ENCODE data around the gene SYNGR1.

SYNGR1 gene

GRCh38 chr22:39427751-39428596, 78.2 kb downstream of the SYNGR1 start:
- H3K18ac ChIP-seq (ENCODE audit: low read length), result peak overlapping the region; percentile 57
- DNase-seq, result no peak
- peaks cover 5% of the 10 kb centered on the region for H3K79me2 ChIP-seq (ENCODE audit: control insufficient read depth, insufficient read depth, low read length, poor library complexity)
- peak overlapping the region; percentile 89 for H2BK12ac ChIP-seq (ENCODE audit: low read length)
- H3K9me3 ChIP-seq (ENCODE audit: insufficient read depth, low read depth, low read length), result no peaks in the 10 kb centered on the region
- H2BK120ac ChIP-seq (ENCODE audit: insufficient read depth, low read length, poor library complexity), result peak overlapping the region; percentile 73
- no peak overlapping the region for H3K4me3 ChIP-seq (ENCODE audit: low read depth, low read length)
- no CpG with 5 or more reads among the region's 13 CpGs for WGBS (ENCODE audit: extremely low coverage, insufficient coverage, insufficient read length)
- H3K9ac ChIP-seq (ENCODE audit: low read length), result no peak overlapping the region
- H2AK5ac ChIP-seq (ENCODE audit: low read length), result peak overlapping the region; percentile 96
- H3K4ac ChIP-seq (ENCODE audit: low read depth, low read length), result peak overlapping the region; percentile 61
- no peaks in the 10 kb centered on the region for H3K27me3 ChIP-seq (ENCODE audit: insufficient read depth, low read length)
- H4K8ac ChIP-seq (ENCODE audit: low read depth, low read length), result peak overlapping the region; percentile 50
- H3K36me3 ChIP-seq (ENCODE audit: control insufficient read depth in 1 of 2, insufficient read depth in 2 of 2, low read length in 2 of 2), result peaks cover 21 to 26% of the 10 kb centered on the region in 2 experiments
- peak overlapping the region; percentile 71 for H3K27ac ChIP-seq (ENCODE audit: low read depth, low read length)
- peaks cover 14 to 16% of the 10 kb centered on the region in 2 experiments for H3K4me1 ChIP-seq (ENCODE audit: control insufficient read depth in 1 of 2, insufficient read depth in 2 of 2, low read length in 2 of 2)
- no peak overlapping the region for H3K23ac ChIP-seq (ENCODE audit: low read length)
- peak overlapping the region; percentile 23 for H4K12ac ChIP-seq (ENCODE audit: low read depth, low read length)
- peak overlapping the region; percentile 80 for H4K91ac ChIP-seq (ENCODE audit: low read depth, low read length)
- H2BK5ac ChIP-seq (ENCODE audit: low read depth, low read length, poor library complexity), result peak overlapping the region; percentile 71
- peak overlapping the region; percentile 23 for H3K4me2 ChIP-seq (ENCODE audit: low read length)
- H3K79me1 ChIP-seq (ENCODE audit: low read length), result peaks cover 13% of the 10 kb centered on the region
- peak overlapping the region; percentile 43 for H2AFZ ChIP-seq (ENCODE audit: insufficient read depth, low read length, poor library complexity)
- peak overlapping the region; percentile 67 for H3K14ac ChIP-seq (ENCODE audit: low read length)

GRCh38 chr22:39428597-39429071, 78.8 kb downstream of the SYNGR1 start:
- Histone ChIP-seq H4K8ac (ENCODE audit: low read depth, low read length) (peak overlapping the region; percentile 76), H3K18ac (ENCODE audit: low read length) (peak overlapping the region; percentile 90), H3K79me2 (ENCODE audit: control insufficient read depth, insufficient read depth, low read length, poor library complexity) (peaks cover 5% of the 10 kb centered on the region), H3K4ac (ENCODE audit: low read depth, low read length) (peak overlapping the region; percentile 57), H4K91ac (ENCODE audit: low read depth, low read length) (peak overlapping the region; percentile 81), H3K4me2 (ENCODE audit: low read length) (peak overlapping the region; percentile 23), H3K4me3 (ENCODE audit: low read depth, low read length) (no peak overlapping the region), H3K9ac (ENCODE audit: low read length) (no peak overlapping the region), H3K27me3 (ENCODE audit: insufficient read depth, low read length) (no peaks in the 10 kb centered on the region), H4K12ac (ENCODE audit: low read depth, low read length) (peak overlapping the region; percentile 6), H3K14ac (ENCODE audit: low read length) (peak overlapping the region; percentile 96), H2BK120ac (ENCODE audit: insufficient read depth, low read length, poor library complexity) (peak overlapping the region; percentile 77), H3K9me3 (ENCODE audit: insufficient read depth, low read depth, low read length) (no peaks in the 10 kb centered on the region), H3K79me1 (ENCODE audit: low read length) (peaks cover 13% of the 10 kb centered on the region), H3K36me3 (ENCODE audit: control insufficient read depth in 1 of 2, insufficient read depth in 2 of 2, low read length in 2 of 2) (peaks cover 22 to 26% of the 10 kb centered on the region in 2 experiments), H3K27ac (ENCODE audit: low read depth, low read length) (peak overlapping the region; percentile 20), H2BK5ac (ENCODE audit: low read depth, low read length, poor library complexity) (peak overlapping the region; percentile 70), H2AK5ac (ENCODE audit: low read length) (peak overlapping the region; percentile 98), H2BK12ac (ENCODE audit: low read length) (peak overlapping the region; percentile 87), H2AFZ (ENCODE audit: insufficient read depth, low read length, poor library complexity) (peak overlapping the region; percentile 37), H3K4me1 (ENCODE audit: control insufficient read depth in 1 of 2, insufficient read depth in 2 of 2, low read length in 2 of 2) (peaks cover 14 to 16% of the 10 kb centered on the region in 2 experiments), H3K23ac (ENCODE audit: low read length) (no peak overlapping the region)
- DNase-seq, result no peak
- no CpG with 5 or more reads among the region's 10 CpGs for WGBS (ENCODE audit: extremely low coverage, insufficient coverage, insufficient read length)

GRCh38 chr22:39429186-39429585, 79.4 kb downstream of the SYNGR1 start:
- Histone ChIP-seq H2BK5ac (ENCODE audit: low read depth, low read length, poor library complexity) (peak overlapping the region; percentile 70), H3K4me1 (ENCODE audit: control insufficient read depth in 1 of 2, insufficient read depth in 2 of 2, low read length in 2 of 2) (peaks cover 14 to 16% of the 10 kb centered on the region in 2 experiments), H2AFZ (ENCODE audit: insufficient read depth, low read length, poor library complexity) (peak overlapping the region; percentile 37), H3K36me3 (ENCODE audit: control insufficient read depth in 1 of 2, insufficient read depth in 2 of 2, low read length in 2 of 2) (peaks cover 26 to 30% of the 10 kb centered on the region in 2 experiments), H3K9ac (ENCODE audit: low read length) (no peak overlapping the region), H2BK12ac (ENCODE audit: low read length) (peak overlapping the region; percentile 87), H3K23ac (ENCODE audit: low read length) (no peak overlapping the region), H3K9me3 (ENCODE audit: insufficient read depth, low read depth, low read length) (no peaks in the 10 kb centered on the region), H3K4ac (ENCODE audit: low read depth, low read length) (peak overlapping the region; percentile 57), H2AK5ac (ENCODE audit: low read length) (peak overlapping the region; percentile 98), H3K79me2 (ENCODE audit: control insufficient read depth, insufficient read depth, low read length, poor library complexity) (peaks cover 5% of the 10 kb centered on the region), H3K27me3 (ENCODE audit: insufficient read depth, low read length) (no peaks in the 10 kb centered on the region), H3K27ac (ENCODE audit: low read depth, low read length) (peak overlapping the region; percentile 20), H3K14ac (ENCODE audit: low read length) (peak overlapping the region; percentile 96), H3K4me2 (ENCODE audit: low read length) (no peak overlapping the region), H4K8ac (ENCODE audit: low read depth, low read length) (peak overlapping the region; percentile 76), H3K18ac (ENCODE audit: low read length) (peak overlapping the region; percentile 90), H2BK120ac (ENCODE audit: insufficient read depth, low read length, poor library complexity) (peak overlapping the region; percentile 77), H4K12ac (ENCODE audit: low read depth, low read length) (peak overlapping the region; percentile 6), H3K4me3 (ENCODE audit: low read depth, low read length) (no peak overlapping the region), H4K91ac (ENCODE audit: low read depth, low read length) (peak overlapping the region; percentile 81), H3K79me1 (ENCODE audit: low read length) (peaks cover 13% of the 10 kb centered on the region)
- no CpG with 5 or more reads among the region's 13 CpGs for WGBS (ENCODE audit: extremely low coverage, insufficient coverage, insufficient read length)
- no peak for DNase-seq

GRCh38 chr22:39429916-39430575, 80.3 kb downstream of the SYNGR1 start:
- Histone ChIP-seq H3K18ac (ENCODE audit: low read length) (no peak overlapping the region), H3K79me1 (ENCODE audit: low read length) (peaks cover 13% of the 10 kb centered on the region)
- no CpG with 5 or more reads among the region's 27 CpGs for WGBS (ENCODE audit: extremely low coverage, insufficient coverage, insufficient read length)

More at GRCh38 chr22:39429916-39430575, 80.3 kb downstream of the SYNGR1 start:
- no peak overlapping the region for H2BK12ac ChIP-seq (ENCODE audit: low read length)
- H3K9me3 ChIP-seq (ENCODE audit: insufficient read depth, low read depth, low read length), result no peaks in the 10 kb centered on the region
- H3K27ac ChIP-seq (ENCODE audit: low read depth, low read length), result no peak overlapping the region
- no peak for DNase-seq
- H2BK120ac ChIP-seq (ENCODE audit: insufficient read depth, low read length, poor library complexity), result no peak overlapping the region
- H3K23ac ChIP-seq (ENCODE audit: low read length), result no peak overlapping the region
- H3K4me1 ChIP-seq (ENCODE audit: control insufficient read depth in 1 of 2, insufficient read depth in 2 of 2, low read length in 2 of 2), result peaks cover 14 to 17% of the 10 kb centered on the region in 2 experiments
- no peak overlapping the region for H3K4ac ChIP-seq (ENCODE audit: low read depth, low read length)
- no peak overlapping the region for H2AFZ ChIP-seq (ENCODE audit: insufficient read depth, low read length, poor library complexity)
- H2BK5ac ChIP-seq (ENCODE audit: low read depth, low read length, poor library complexity), result no peak overlapping the region
- no peak overlapping the region for H2AK5ac ChIP-seq (ENCODE audit: low read length)
- H4K91ac ChIP-seq (ENCODE audit: low read depth, low read length), result no peak overlapping the region
- H3K9ac ChIP-seq (ENCODE audit: low read length), result no peak overlapping the region
- no peak overlapping the region for H3K4me3 ChIP-seq (ENCODE audit: low read depth, low read length)
- H3K27me3 ChIP-seq (ENCODE audit: insufficient read depth, low read length), result no peaks in the 10 kb centered on the region
- H3K36me3 ChIP-seq (ENCODE audit: control insufficient read depth in 1 of 2, insufficient read depth in 2 of 2, low read length in 2 of 2), result peaks cover 24 to 30% of the 10 kb centered on the region in 2 experiments
- H3K79me2 ChIP-seq (ENCODE audit: control insufficient read depth, insufficient read depth, low read length, poor library complexity), result peaks cover 5% of the 10 kb centered on the region
- H3K4me2 ChIP-seq (ENCODE audit: low read length), result no peak overlapping the region
- no peak overlapping the region for H3K14ac ChIP-seq (ENCODE audit: low read length)
- H4K8ac ChIP-seq (ENCODE audit: low read depth, low read length), result no peak overlapping the region
- H4K12ac ChIP-seq (ENCODE audit: low read depth, low read length), result no peak overlapping the region

Data from trophoblast cell (in vitro differentiated cells and primary cell).